Lung (tissue), 12 donors: ENCODE measurements around the gene VASN. TPM values are rescaled to one million over a fixed set of nuclear protein-coding genes. Genes with fewer than 3 reads are reported as not detected.

Experiments
- ATAC-seq: fragments of 200-7000 bp; cut with Tn5 transposase; one replicate; pipeline ENCODE4 v1.9.1; 2020; ENCODE audit warnings: moderate number of reproducible peaks; ENCODE audit not compliant: insufficient read depth, low FRiP score
- DNase-seq, 3 donors: peaks; one replicate each; pipeline ENCODE4 v3.0.0-alpha.2; 2013 to 2017
- H3K27ac ChIP-seq, 2 donors: one replicate each; pipeline ENCODE4 v1.5.1; 2013; ENCODE audit warnings: mild to moderate bottlenecking in 2 of 2, moderate library complexity in 2 of 2, control low read depth in 1 of 2, inconsistent platforms in 1 of 2, low read depth in 1 of 2, low read length in 1 of 2
- H3K27me3 ChIP-seq, 3 donors: one replicate each; pipeline ENCODE4 v1.5.1; 2013; ENCODE audit warnings: low read length in 2 of 3; ENCODE audit not compliant: control insufficient read depth in 3 of 3, insufficient read depth in 3 of 3
- H3K36me3 ChIP-seq, 4 donors: one replicate each; pipeline ENCODE4 v1.5.1; 2013; ENCODE audit warnings: low read length in 4 of 4, mild to moderate bottlenecking in 1 of 4, moderate library complexity in 1 of 4; ENCODE audit not compliant: control insufficient read depth in 4 of 4, insufficient read depth in 4 of 4
- H3K4me1 ChIP-seq, 5 donors: one replicate each; pipeline ENCODE4 v1.5.1; 2013; ENCODE audit warnings: low read length in 5 of 5, mild to moderate bottlenecking in 2 of 5, moderate library complexity in 1 of 5; ENCODE audit not compliant: control insufficient read depth in 5 of 5, insufficient read depth in 5 of 5
- H3K4me3 ChIP-seq: one replicate; pipeline ENCODE4 v1.5.1; 2013; ENCODE audit warnings: mild to moderate bottlenecking, control low read depth, moderate library complexity
- H3K9ac ChIP-seq, 2 donors: one replicate each; pipeline ENCODE4 v1.5.1; 2013; ENCODE audit warnings: low read length in 2 of 2, control low read depth in 1 of 2; ENCODE audit not compliant: insufficient read depth in 1 of 2
- H3K9me3 ChIP-seq, 4 donors: one replicate each; pipeline ENCODE4 v1.5.1; 2013; ENCODE audit warnings: low read length in 3 of 4, mild to moderate bottlenecking in 1 of 4, moderate library complexity in 1 of 4; ENCODE audit not compliant: control insufficient read depth in 4 of 4, insufficient read depth in 3 of 4
- WGBS, 2 donors: extraction: QIAGEN DNeasy Blood & Tissue Kit; methylation state at CpG; one replicate each; pipeline ENCODE4 v1.1.7; 2013; 5-methylcytosine and 5-hydroxymethylcytosine counted together
- polyA plus RNA-seq, 2 donors: library from polyadenylated mRNA; stranded (reverse); fragments of 200-250 nt; gene quantifications; one replicate each; pipeline ENCODE4 v1.2.1, GENCODE V29; 2013
- total RNA-seq, 2 donors: library from RNA; depleted of rRNA in 1 of 2; stranded (reverse); fragments of >200 nt in 1 of 2; gene quantifications; one replicate each; pipeline ENCODE4 v1.2.1, GENCODE V29; 2014 to 2021
- TF ChIP-seq, protein P1 (sequence below): IDR thresholded peaks from 2 replicates; pipeline ENCODE4 v1.5.1; 2012; ENCODE audit warnings: mild to moderate bottlenecking; ENCODE audit errors: control extremely low read depth, extremely low read depth
- donor health status: control.
- donor health status: control.
- donor health status: Bipolar disorder and iron deficiency.
- donor health status: healthy.
- donor health status: DM: yes; HTN: yes; CAD: no.

The VASN gene
- total and polyA plus RNA-seq, 4 donors, result 18.8 to 42.9 (median 31.3) TPM

DNA sequence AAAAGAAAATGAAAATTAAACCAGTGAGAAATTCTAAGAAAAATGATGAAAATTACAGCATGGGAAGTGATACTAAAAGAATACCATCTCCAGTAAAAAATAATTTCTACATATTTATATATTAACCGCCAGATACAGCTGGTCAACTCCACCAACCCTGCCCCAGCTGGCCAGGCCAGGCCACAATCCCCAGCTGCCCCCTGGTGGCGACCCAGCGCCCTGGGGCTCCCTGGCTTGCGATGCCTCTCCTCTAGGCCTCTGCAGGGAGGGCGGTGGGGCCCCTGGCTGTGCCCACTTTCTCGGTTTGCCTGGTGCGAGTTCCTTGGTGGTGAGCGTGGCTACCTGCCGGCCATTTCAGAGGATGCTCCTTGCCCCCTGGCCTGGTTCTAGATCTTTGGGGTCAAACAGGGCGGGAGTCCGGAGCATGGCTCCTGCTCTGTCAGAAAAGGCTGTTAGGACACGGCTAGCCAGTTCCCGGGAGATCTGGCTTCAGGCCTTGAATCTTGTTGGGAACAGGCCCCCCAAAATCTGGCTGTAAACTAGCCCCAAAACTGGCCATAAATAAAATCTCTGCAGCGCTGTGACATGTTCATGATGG, 41.3 kb upstream of the VASN start:
- no peaks in the 10 kb centered on the region for H3K27me3 ChIP-seq
- 43 to 49% methylated on average over 14 of the region's 14 CpGs for WGBS, 2 donors
- TF ChIP-seq, protein P1, sequence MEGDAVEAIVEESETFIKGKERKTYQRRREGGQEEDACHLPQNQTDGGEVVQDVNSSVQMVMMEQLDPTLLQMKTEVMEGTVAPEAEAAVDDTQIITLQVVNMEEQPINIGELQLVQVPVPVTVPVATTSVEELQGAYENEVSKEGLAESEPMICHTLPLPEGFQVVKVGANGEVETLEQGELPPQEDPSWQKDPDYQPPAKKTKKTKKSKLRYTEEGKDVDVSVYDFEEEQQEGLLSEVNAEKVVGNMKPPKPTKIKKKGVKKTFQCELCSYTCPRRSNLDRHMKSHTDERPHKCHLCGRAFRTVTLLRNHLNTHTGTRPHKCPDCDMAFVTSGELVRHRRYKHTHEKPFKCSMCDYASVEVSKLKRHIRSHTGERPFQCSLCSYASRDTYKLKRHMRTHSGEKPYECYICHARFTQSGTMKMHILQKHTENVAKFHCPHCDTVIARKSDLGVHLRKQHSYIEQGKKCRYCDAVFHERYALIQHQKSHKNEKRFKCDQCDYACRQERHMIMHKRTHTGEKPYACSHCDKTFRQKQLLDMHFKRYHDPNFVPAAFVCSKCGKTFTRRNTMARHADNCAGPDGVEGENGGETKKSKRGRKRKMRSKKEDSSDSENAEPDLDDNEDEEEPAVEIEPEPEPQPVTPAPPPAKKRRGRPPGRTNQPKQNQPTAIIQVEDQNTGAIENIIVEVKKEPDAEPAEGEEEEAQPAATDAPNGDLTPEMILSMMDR, result peak; percentile 92
- H3K9me3 ChIP-seq, result no peaks in the 10 kb centered on the region
- H3K27ac ChIP-seq, result no peak overlapping the region
- peak; percentile 70 to 83 (median 80) for DNase-seq
- no peak overlapping the region for H3K4me3 ChIP-seq
- peak; percentile 49 for ATAC-seq
- H3K4me1 ChIP-seq, result peaks cover 0 to 22% (median 16%) of the 10 kb centered on the region in 5 donors
- no peak overlapping the region for H3K9ac ChIP-seq
- H3K36me3 ChIP-seq, result peaks cover 0 to 15% (median 7%) of the 10 kb centered on the region in 4 donors

DNA sequence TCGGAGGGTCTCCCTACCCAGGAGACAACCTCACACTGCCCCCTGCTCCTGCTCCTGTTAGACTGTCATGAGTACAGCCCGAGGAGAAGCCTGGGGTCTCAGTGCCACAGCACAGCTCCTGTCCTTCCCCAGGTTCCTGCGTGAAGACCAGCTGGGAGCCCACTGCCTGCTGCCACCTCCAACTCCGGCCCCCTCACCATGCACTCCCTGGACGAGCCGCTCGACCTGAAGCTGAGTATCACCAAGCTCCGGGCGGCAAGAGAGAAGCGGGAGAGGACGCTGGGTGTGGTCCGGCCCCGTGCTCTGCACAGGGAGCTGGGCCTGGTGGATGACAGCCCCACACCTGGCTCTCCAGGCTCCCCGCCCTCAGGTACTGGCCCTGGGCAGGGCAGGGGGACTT, 39.6 kb upstream of the VASN start:
- Histone ChIP-seq H3K27ac (no peak overlapping the region), H3K4me3 (no peak overlapping the region), H3K4me1 (peaks cover 0 to 17% (median 14%) of the 10 kb centered on the region in 5 donors), H3K9ac (no peak overlapping the region), H3K9me3 (no peaks in the 10 kb centered on the region), H3K36me3 (peaks cover 0 to 20% (median 10%) of the 10 kb centered on the region in 4 donors), H3K27me3 (no peaks in the 10 kb centered on the region)
- 90 to 94% methylated on average over 14 of the region's 14 CpGs for WGBS, 2 donors
- ATAC-seq, result no peak
- DNase-seq, result no peak
- TF ChIP-seq, protein P1, result no peak

DNA sequence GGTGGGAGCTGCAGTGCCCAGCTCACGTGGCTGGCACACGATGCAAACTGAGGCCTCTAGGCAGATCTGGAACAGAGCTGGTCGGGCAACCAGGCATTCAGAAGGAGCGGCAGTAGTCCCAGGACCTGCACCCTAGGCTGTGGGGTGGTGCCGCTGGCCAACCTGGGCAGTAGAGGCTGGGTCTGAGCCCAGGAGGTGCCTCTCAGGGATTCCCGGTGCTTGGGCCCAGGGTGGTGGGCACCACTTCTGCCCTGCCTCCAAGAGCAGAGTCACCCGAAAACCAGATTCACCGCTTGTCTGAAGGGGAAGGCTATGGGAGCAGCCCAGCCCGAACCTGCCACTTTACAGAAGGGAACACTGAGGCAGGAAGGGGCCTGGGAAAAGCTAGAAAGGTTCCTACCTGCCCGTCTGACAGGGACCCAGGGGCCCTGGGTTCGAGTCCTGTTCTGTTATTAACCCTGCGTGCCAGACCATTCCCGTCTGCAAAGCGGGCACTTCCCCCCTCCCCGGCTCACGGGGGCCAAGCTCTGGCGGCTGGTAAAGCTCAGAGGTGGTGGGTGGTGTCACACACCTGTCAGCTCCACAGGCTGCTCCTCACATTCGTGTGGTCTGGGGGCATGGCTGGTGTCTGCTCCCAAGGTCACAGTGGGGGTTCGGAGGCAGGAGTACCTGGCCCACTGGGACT, 38.9 kb upstream of the VASN start:
- Histone ChIP-seq H3K9me3 (no peaks in the 10 kb centered on the region), H3K27ac (no peak overlapping the region), H3K4me1 (peaks cover 0 to 15% (median 14%) of the 10 kb centered on the region in 5 donors), H3K27me3 (no peaks in the 10 kb centered on the region), H3K36me3 (peaks cover 0 to 27% (median 11%) of the 10 kb centered on the region in 4 donors), H3K4me3 (no peak overlapping the region), H3K9ac (no peak overlapping the region)
- TF ChIP-seq, protein P1, result no peak
- 87 to 88% methylated on average over 19 of the region's 19 CpGs for WGBS, 2 donors
- DNase-seq, result no peak
- ATAC-seq, result no peak
